GM21515 (cell line): Measurements from ENCODE around the gene ENTHD1.

Experiments
- ATAC-seq: cut with Tn5 transposase; IDR thresholded peaks from one replicate; pipeline ENCODE4 v1.9.1; 2021; ENCODE audit not compliant: unreplicated experiment

The ENTHD1 gene

GRCh38 chr22:39718206-39718605, 175.4 kb downstream of the ENTHD1 start:
- ATAC-seq = no peak

- no peak for ATAC-seq
These were observed 176.5 kb downstream of the ENTHD1 start for GRCh38 chr22:39717099-39717498.

DNA sequence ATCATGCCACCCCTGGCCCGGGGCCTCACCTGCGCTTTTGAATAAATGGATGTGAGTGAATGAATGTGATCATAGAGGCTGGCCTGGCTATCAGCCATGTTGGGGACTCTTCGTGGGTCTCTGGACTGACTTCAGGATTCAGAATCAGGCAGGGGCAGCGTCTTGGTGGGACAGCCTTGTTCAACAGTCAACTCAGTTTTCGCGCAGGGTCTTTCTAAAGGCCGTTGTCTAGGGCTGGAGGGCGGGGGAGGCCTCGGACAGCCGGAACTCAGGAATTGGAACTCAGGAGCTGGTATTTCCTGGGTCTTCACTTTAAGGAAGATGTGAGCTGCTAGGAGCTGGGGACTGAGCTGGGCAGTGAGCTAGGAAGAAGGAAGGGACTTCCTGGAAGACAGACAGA, 177.0 kb downstream of the ENTHD1 start:
- ATAC-seq = no peak

DNA sequence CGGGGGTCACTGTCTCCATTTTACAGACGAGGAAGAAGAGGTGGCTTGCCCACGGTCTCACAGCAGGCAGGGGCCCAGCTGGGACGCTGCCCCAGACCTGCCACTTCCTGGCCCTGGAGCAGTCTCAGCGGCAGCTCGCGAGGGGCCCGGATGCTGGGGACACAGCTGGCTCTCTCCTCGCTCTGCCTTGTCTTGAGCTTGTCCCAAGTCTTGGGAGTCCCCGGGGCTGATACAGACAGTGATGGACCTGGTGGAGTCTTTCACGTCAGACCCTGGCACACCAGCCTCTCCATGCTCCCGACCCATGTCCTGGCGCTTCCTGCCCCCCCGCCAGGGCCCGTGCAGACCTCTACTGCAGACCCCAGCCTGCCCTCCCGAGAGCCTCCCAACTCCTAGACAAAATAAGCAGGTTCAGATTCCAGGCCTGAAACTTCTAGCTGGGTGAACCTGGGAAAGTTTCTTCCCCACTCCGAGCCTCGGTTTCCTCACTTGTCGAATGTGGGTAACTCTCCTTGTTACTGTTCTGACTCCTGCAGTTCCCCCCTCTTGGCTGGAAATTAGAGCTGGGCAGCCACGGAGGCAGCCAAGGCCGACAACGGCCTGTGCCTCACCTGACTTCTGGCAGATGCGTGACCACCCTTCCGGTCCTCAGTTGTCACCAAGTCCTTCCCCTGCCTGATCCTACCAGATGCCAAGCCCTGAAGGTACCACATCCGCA, 177.6 kb downstream of the ENTHD1 start:
- ATAC-seq = no peak

DNA sequence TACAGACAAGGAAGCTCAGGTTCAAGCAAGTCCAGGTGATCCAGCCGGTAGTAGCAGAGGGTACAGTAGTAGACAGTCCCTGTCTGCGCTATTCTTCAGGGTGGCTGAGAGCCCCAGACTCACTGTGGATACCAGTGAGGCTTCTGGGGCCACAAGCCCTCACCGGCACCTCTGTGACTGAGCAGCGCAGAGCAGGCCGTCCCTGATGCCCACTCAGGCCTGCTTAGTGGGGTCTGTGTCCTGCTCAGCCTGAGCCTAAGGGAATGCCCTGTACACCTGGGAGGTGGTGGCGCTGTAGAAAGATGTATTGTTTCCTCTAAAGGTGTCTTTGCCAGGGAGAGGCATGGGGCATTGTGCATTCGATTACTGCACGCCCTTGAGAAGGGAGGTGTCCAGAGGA, 179.2 kb downstream of the ENTHD1 start:
- ATAC-seq = no peak

- ATAC-seq = no peak
These were observed 179.7 kb downstream of the ENTHD1 start for GRCh38 chr22:39713799-39714290.

DNA sequence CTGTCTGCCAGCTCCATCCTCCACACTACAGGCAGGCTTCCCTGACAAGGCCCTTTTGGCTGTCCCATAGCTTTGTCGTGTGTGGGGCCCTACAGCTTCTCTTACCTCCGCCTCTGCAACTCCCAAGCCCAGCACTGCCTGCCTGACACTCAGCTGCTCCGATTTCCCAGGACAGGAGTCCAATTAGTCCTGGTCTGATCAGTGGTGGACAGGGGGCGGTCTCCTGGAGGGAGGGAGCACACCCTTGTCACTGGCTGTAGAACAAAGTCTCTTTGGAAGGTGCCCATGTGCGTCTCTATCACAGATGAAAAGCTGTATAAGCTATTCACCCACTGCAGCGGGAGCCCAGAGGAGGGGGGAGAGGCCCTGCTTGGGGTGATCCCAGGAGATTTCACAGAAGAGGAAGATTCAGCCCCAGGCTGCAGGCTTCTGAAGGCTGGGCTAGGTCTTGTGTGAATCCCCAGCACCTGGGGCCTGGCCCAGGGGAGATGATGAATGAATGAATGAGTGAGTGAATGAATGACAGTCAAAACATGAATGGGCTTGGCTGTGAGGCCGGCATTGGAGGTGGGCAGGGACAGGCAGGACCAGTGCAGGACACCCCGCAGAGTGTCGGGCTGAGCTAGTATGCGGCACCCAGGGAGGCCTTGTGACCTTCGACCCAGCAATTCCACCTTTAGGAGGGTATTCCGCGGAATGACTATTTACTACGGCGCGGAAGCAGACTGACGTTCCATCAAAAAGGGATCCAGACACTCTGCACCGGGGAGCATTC, 180.6 kb downstream of the ENTHD1 start:
- ATAC-seq = no peak

DNA sequence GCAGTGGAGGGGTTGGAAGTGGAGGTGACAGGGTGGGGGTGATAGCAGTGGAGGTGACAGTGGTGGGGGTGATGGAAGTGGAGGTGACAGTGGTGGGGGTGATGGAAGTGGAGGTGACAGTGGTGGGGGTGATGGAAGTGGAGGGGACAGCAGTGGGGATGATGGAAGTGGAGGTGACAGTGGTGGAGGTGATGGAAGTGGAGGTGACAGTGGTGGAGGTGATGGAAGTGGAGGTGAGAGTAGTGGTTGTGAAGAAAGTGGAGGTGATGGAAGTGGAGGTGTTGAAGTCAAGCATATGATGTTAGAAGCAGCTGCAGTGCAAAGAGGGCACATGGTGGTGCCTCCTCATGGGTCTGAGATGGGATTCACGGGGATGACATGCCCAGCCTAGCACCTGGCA, 181.5 kb downstream of the ENTHD1 start:
- no peak for ATAC-seq

- no peak for ATAC-seq
These were observed 183.0 kb downstream of the ENTHD1 start for GRCh38 chr22:39710380-39711150.

GRCh38 chr22:39707816-39708215, 185.7 kb downstream of the ENTHD1 start:
- no peak for ATAC-seq

GRCh38 chr22:39707351-39707750, 186.2 kb downstream of the ENTHD1 start:
- no peak for ATAC-seq

GRCh38 chr22:39706376-39707140, 187.0 kb downstream of the ENTHD1 start:
- no peak for ATAC-seq

GRCh38 chr22:39705386-39705785, 188.2 kb downstream of the ENTHD1 start:
- ATAC-seq = no peak

GRCh38 chr22:39703928-39704639, 189.5 kb downstream of the ENTHD1 start:
- ATAC-seq = no peak

GRCh38 chr22:39703091-39703490, 190.5 kb downstream of the ENTHD1 start:
- no peak for ATAC-seq

DNA sequence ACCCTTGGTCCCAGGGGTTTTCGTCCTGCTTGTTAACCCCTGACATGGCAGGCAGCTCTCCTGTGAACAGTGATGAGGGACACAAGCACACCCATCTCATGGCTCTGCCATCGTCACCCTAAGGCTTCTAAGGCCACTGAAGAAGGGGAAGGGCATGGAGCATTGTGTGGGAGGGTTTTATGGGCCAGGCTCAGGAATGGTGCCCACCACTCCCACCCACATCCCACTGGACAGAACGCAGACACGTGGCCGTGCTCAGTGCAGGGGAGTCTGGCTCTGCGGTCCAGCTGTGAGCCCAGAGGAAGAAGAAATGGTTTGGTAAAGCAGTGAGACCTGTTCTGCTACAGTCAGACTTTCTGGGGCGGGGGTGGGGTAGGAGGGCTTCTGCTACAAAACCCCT, 193.0 kb downstream of the ENTHD1 start:
- ATAC-seq = no peak

DNA sequence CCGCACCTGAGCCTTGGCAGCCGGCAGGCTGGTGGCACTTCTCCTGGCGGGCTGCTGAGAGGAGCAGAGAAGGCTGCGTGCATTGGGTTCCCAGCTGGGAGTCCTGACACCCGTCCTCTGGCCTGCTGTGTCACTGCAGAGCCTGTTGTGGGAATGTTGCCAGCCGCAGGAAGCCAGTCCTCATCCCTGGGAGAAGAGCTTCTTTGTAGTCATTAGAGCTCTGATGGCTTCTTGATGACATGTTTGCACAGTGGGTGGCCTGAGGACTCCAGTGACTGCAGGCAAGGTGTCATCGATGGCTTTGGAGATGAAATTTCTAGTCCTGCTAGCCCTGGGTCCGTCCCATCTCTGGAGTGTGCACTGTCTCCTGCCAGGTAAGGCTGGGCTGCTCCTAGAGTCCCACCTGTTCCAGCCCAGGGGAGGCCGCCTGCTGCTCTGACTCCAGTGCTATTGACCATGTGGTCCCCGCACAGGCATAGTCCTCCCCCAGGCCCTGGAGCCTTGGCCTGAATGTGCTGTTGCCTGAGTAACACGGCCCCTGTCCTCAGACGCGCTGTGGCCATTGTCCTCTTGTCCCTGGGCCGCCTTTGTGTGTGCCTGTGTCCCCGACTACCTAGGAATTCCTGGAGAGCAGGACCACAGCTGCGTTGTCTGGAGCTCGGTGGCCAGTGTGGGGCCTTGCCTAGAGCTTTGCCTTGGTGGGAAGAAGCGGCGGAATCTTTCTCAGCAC, 193.8 kb downstream of the ENTHD1 start:
- ATAC-seq = no peak

GRCh38 chr22:39697790-39698430, 195.7 kb downstream of the ENTHD1 start:
- no peak for ATAC-seq

GRCh38 chr22:39693943-39694500, 199.5 kb downstream of the ENTHD1 start:
- no peak for ATAC-seq
